ENCODE data around the gene MRFAP1L1.

Gene MRFAP1L1

GRCh38 chr4:6720202-6720699 is 10.6 kb upstream of the MRFAP1L1 start:
- H3K4me3 ChIP-seq (ENCODE audit: low read depth, low read length), result no peak overlapping the region
- no peak overlapping the region for H3K27ac ChIP-seq (ENCODE audit: extremely low read depth, low read depth, low read length)
- H3K9me3 ChIP-seq (ENCODE audit: control insufficient read depth, insufficient read depth, low read depth, low read length), result no peaks in the 10 kb centered on the region
- no peaks in the 10 kb centered on the region for H3K4me1 ChIP-seq (ENCODE audit: control insufficient read depth, insufficient read depth, low read length)
- H3K36me3 ChIP-seq (ENCODE audit: control insufficient read depth in 2 of 2, insufficient read depth in 1 of 2, low read length in 2 of 2), result no peaks in the 10 kb centered on the region; a peak in 1 of 3 replicates
- POLR2A ChIA-PET, result interaction anchor here (0.6 kb wide), 1 partner anchor 154 kb away, joined by 3 read pairs; no protein-coding TSS in a partner anchor
- CTCF ChIA-PET, result interaction anchor here (0.6 to 8.5 kb wide), 21 partner anchors 13 to 363 kb away, joined by 3 to 111 read pairs (median 3); partner anchors contain the start of gene GRPEL1
- TF ChIP-seq HOXC10 (CRISPR knock-in tag; IDR thresholded peaks at IDR 0.05) (no peak), ZNF768 (tag by site-specific recombination; IDR thresholded peaks at IDR 0.05) (no peak), ZNF791 (tag by site-specific recombination; IDR thresholded peaks at IDR 0.05) (no peak), PATZ1 (tag by site-specific recombination; IDR thresholded peaks at IDR 0.05) (0 out of 2 replicates have a peak, but pooled peaks have one; percentile 19), ZBTB26 (tag by site-specific recombination; optimal IDR thresholded peaks at IDR 0.05) (no peak), ZNF362 (tag by site-specific recombination; IDR thresholded peaks at IDR 0.05) (peak; percentile 77; the same call in 1 of the 2 replicates), ZNF311 (tag by site-specific recombination; IDR thresholded peaks at IDR 0.05; ENCODE audit: borderline replicate concordance) (no peak), ZNF654 (tag by site-specific recombination; IDR thresholded peaks at IDR 0.05; ENCODE audit: low read depth) (peak; percentile 78), ZNF335 (tag by site-specific recombination; conservative IDR thresholded peaks at IDR 0.05) (peak; percentile 58), PRDM1 (tag by site-specific recombination; IDR thresholded peaks at IDR 0.05) (no peak), ZFHX2 (tag by site-specific recombination; conservative IDR thresholded peaks at IDR 0.05) (0 out of 2 replicates have a peak, but pooled peaks have one; percentile 10), ZNF366 (tag by site-specific recombination; conservative IDR thresholded peaks at IDR 0.05) (no peak), ZNF146 (tag by site-specific recombination; IDR thresholded peaks at IDR 0.05) (no peak), ZNF792 (tag by site-specific recombination; IDR thresholded peaks at IDR 0.05) (no peak), KLF8 (tag by site-specific recombination; IDR thresholded peaks at IDR 0.05) (no peak), GLI2 (tag by site-specific recombination; IDR thresholded peaks at IDR 0.05; ENCODE audit: borderline replicate concordance, low read depth) (no peak), ZBTB20 (tag by site-specific recombination; IDR thresholded peaks at IDR 0.05) (no peak), YY2 (tag by site-specific recombination; IDR thresholded peaks at IDR 0.05) (no peak), ZNF391 (tag by site-specific recombination; IDR thresholded peaks at IDR 0.05; ENCODE audit: borderline replicate concordance, low read depth) (peak; percentile 37; the same call in 1 of the 2 replicates), ZNF433 (tag by site-specific recombination; IDR thresholded peaks at IDR 0.05; ENCODE audit: low read depth) (no peak), ZNF214 (tag by site-specific recombination; IDR thresholded peaks at IDR 0.05; ENCODE audit: borderline replicate concordance) (no peak), ZNF2 (tag by site-specific recombination; IDR thresholded peaks at IDR 0.05) (no peak)
- TF ChIP-seq, protein P1, sequence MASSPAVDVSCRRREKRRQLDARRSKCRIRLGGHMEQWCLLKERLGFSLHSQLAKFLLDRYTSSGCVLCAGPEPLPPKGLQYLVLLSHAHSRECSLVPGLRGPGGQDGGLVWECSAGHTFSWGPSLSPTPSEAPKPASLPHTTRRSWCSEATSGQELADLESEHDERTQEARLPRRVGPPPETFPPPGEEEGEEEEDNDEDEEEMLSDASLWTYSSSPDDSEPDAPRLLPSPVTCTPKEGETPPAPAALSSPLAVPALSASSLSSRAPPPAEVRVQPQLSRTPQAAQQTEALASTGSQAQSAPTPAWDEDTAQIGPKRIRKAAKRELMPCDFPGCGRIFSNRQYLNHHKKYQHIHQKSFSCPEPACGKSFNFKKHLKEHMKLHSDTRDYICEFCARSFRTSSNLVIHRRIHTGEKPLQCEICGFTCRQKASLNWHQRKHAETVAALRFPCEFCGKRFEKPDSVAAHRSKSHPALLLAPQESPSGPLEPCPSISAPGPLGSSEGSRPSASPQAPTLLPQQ (tag by site-specific recombination; IDR thresholded peaks at IDR 0.05), result peak; percentile 38; the same call in 1 of the 2 replicates
- TF ChIP-seq, protein P2, sequence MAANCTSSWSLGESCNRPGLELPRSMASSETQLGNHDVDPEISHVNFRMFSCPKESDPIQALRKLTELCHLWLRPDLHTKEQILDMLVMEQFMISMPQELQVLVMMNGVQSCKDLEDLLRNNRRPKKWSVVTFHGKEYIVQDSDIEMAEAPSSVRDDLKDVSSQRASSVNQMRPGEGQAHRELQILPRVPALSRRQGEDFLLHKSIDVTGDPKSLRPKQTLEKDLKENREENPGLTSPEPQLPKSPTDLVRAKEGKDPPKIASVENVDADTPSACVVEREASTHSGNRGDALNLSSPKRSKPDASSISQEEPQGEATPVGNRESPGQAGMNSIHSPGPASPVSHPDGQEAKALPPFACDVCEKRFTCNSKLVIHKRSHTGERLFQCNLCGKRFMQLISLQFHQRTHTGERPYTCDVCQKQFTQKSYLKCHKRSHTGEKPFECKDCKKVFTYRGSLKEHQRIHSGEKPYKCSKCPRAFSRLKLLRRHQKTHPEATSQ (tag by site-specific recombination; IDR thresholded peaks at IDR 0.05), result no peak
- TF ChIP-seq, protein P3, sequence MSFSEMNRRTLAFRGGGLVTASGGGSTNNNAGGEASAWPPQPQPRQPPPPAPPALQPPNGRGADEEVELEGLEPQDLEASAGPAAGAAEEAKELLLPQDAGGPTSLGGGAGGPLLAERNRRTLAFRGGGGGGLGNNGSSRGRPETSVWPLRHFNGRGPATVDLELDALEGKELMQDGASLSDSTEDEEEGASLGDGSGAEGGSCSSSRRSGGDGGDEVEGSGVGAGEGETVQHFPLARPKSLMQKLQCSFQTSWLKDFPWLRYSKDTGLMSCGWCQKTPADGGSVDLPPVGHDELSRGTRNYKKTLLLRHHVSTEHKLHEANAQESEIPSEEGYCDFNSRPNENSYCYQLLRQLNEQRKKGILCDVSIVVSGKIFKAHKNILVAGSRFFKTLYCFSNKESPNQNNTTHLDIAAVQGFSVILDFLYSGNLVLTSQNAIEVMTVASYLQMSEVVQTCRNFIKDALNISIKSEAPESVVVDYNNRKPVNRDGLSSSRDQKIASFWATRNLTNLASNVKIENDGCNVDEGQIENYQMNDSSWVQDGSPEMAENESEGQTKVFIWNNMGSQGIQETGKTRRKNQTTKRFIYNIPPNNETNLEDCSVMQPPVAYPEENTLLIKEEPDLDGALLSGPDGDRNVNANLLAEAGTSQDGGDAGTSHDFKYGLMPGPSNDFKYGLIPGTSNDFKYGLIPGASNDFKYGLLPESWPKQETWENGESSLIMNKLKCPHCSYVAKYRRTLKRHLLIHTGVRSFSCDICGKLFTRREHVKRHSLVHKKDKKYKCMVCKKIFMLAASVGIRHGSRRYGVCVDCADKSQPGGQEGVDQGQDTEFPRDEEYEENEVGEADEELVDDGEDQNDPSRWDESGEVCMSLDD (tag by site-specific recombination; IDR thresholded peaks at IDR 0.05), result 0 out of 2 replicates have a peak, but pooled peaks have one; percentile 29
- TF ChIP-seq, protein P4, sequence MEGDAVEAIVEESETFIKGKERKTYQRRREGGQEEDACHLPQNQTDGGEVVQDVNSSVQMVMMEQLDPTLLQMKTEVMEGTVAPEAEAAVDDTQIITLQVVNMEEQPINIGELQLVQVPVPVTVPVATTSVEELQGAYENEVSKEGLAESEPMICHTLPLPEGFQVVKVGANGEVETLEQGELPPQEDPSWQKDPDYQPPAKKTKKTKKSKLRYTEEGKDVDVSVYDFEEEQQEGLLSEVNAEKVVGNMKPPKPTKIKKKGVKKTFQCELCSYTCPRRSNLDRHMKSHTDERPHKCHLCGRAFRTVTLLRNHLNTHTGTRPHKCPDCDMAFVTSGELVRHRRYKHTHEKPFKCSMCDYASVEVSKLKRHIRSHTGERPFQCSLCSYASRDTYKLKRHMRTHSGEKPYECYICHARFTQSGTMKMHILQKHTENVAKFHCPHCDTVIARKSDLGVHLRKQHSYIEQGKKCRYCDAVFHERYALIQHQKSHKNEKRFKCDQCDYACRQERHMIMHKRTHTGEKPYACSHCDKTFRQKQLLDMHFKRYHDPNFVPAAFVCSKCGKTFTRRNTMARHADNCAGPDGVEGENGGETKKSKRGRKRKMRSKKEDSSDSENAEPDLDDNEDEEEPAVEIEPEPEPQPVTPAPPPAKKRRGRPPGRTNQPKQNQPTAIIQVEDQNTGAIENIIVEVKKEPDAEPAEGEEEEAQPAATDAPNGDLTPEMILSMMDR (tag by site-specific recombination; IDR thresholded peaks at IDR 0.05), result peak; percentile 80

All from HEK293 (cell line).